Breast epithelium (tissue), 3 donors: ENCODE results near the gene GRIFIN.

ENCODE experiments used
- POLR2A ChIP-seq: fragments of 450-650 bp; IDR thresholded peaks from one replicate; pipeline ENCODE4 v1.6.1; 2016; ENCODE audit warnings: antibody characterized with exemption, mild to moderate bottlenecking, moderate library complexity
- TF ChIP-seq, protein P1 (sequence below), 3 donors: fragments of 450-650 bp; IDR thresholded peaks; one replicate each; pipeline ENCODE4 v1.5.1; 2016 to 2017; ENCODE audit warnings: antibody characterized with exemption in 3 of 3, mild to moderate bottlenecking in 3 of 3, moderate library complexity in 3 of 3

DNA sequence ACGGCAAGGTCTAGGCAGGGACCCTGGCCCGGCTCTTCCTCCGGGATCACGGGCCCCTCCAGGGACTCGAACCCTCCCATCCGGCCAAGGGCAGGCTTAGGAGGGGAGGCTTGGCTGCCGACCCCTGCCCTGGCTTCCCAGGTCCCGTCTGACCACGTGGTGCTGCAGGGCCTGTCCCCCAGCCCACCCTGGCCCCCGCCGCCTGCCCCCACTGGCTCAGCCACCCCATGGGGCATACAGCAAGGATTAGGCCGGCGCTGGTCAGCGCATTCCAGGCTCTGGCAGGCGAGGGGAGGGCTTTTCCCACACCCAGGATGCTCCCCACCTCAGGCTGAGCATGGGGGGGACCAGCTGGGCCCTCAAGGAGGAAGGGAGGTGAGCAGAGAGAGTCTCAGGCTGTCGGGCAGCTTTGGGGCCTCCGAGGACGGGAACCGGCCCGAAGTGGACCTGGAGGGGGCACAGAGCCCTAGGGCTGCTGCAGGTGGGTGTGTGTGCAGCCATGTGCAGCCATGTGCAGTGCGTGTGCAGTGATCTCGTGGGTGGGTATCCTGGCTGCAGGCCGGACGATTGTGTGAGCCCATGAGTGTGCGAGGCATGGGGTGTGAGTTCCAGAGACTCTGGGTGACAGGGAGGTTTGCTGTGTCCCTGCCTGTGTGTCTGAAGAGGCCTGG, 713 bp upstream of the GRIFIN start:
- TF ChIP-seq, protein P1, sequence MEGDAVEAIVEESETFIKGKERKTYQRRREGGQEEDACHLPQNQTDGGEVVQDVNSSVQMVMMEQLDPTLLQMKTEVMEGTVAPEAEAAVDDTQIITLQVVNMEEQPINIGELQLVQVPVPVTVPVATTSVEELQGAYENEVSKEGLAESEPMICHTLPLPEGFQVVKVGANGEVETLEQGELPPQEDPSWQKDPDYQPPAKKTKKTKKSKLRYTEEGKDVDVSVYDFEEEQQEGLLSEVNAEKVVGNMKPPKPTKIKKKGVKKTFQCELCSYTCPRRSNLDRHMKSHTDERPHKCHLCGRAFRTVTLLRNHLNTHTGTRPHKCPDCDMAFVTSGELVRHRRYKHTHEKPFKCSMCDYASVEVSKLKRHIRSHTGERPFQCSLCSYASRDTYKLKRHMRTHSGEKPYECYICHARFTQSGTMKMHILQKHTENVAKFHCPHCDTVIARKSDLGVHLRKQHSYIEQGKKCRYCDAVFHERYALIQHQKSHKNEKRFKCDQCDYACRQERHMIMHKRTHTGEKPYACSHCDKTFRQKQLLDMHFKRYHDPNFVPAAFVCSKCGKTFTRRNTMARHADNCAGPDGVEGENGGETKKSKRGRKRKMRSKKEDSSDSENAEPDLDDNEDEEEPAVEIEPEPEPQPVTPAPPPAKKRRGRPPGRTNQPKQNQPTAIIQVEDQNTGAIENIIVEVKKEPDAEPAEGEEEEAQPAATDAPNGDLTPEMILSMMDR (IDR thresholded peaks at IDR 0.05) = no peak
- TF ChIP-seq POLR2A = no peak
